Right hindlimb (tissue), 1 donor: ENCODE results near the gene MOB3A.

Experiments
- DNase-seq: peaks from one replicate; pipeline ENCODE4 v3.0.0-alpha.2; 2018

Gene MOB3A

GRCh38 chr19:2122982-2123381, 26.9 kb upstream of the MOB3A start:
- DNase-seq: no peak

- DNase-seq: no peak
These were observed 26.1 kb upstream of the MOB3A start for GRCh38 chr19:2122251-2122650.

- no peak for DNase-seq
These were observed 25.4 kb upstream of the MOB3A start for GRCh38 chr19:2121416-2122051.

DNA sequence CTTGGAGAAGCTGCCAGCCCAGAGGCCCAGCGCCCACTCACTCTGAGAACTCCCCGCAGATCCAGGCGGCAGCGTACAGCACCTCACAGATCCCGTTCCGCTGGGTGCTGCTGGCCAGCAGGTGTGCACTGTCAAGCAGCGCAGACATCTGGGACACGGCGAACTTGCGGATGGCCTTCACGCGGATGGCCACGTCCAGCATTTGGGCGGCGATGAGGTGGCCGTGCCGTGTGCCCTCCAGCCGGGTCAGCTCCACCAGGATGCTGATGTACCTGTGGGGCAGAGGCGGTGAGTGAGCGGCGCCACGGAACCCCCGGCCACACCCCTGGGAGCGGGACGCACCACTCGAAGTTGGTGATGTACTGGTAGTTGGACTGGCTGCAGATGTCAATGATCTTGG, 24.7 kb upstream of the MOB3A start:
- no peak for DNase-seq

GRCh38 chr19:2119921-2120785, 24.0 kb upstream of the MOB3A start:
- DNase-seq: no peak

- DNase-seq: no peak
These were observed 22.3 kb upstream of the MOB3A start for GRCh38 chr19:2118438-2118837.

DNA sequence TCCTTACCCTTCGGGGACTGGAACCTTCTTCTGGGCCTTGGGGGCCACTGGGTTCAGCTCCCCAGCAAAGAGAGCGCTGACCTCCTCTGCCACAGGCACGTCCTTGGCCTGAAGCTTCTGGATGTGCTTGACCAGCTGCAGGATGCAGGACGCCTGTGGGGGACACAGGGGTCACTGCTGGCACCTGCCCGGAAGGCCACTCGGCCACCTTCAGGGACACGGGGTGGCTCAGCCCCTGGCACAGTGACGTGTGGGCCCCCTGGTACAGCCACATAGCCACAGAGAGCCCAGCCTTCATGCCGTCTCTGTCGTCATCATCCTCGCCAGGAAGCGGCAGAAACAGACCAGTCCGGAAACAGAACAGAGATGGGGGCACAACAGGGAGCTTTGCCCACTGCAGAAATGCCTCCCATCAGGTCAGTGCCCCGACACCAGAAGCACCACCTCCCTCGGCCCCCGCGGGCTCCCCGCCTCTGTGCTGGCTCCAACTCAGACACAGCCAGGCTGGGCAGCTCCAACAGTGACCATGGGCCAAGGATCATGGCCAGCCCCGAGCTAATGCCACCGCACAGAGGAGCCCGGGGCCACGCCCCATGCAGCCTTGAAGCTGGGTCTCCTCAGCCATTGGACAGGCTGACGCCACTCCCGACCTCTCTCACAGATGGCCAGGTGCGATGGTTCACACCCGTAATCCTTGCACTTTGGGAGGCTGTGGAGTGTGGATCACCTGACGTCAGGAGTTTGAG, 21.3 kb upstream of the MOB3A start:
- no peak for DNase-seq

GRCh38 chr19:2116507-2116906, 20.4 kb upstream of the MOB3A start:
- no peak for DNase-seq

DNA sequence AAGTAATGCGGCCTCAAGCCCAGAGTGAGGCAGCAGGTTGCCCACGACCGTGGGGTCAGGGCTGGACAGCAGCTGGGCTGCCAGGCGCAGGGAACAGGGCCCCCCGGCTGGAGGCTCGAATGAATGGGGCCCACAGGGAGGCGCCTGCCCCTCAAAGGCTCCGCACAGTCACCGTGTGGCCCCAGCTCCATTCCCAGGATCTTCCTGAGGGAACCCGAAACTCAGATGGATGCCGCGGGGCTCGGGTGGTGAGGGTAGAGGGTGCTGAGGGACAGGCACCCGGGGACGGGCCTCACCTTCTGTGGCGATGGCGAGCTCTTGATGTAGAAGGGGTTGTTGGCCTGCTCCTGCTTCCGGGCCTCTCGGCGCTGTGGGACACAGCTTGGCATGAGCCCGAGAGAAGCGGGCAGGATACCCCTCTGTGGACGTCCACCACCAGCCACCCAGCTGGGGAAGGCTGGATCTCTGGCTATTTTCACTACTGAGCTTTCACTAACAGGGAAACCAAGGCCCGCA, 19.8 kb upstream of the MOB3A start:
- DNase-seq: no peak

DNA sequence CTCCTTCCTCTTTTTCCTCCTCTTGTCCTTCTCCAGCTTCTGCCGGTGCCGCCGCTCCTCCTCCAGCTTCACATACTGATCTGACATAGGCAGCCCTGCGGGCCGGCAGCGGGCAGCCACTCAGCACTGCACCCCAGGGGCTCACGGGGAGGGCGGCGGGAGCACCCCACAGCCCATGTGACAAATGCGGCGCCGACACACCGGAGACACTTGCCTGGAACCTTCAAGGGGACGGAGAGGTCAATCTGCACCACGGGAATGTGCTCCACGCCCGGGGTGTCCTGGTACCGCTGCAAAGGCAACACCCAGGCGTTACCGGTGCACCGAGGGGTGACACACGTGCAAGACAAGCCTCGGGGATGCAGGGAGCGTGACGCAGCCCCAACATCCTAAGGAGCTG, 19.2 kb upstream of the MOB3A start:
- DNase-seq: no peak

GRCh38 chr19:2114821-2115220, 18.7 kb upstream of the MOB3A start:
- no peak for DNase-seq

DNA sequence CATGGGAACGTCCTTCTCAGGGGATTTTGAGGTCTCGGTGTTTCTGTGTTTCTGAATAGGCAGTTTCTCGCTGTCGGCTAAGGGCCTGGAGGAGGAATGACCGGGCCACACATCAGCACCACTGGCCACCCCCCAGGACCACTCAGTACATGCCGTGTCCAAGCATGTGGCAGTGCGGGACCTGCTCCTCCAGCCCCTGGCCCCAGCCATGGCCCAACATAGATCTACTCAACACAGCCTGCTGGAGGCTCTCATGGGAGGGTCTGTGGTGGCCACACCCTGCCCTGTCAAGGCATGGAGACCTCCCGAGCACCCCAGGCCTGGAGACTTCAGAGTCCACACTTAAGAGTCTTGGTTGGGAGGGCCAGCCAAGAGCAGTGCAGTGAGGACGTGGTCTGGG, 18.1 kb upstream of the MOB3A start:
- DNase-seq: no peak

- no peak for DNase-seq
These were observed 17.5 kb upstream of the MOB3A start for GRCh38 chr19:2113439-2114211.

DNA sequence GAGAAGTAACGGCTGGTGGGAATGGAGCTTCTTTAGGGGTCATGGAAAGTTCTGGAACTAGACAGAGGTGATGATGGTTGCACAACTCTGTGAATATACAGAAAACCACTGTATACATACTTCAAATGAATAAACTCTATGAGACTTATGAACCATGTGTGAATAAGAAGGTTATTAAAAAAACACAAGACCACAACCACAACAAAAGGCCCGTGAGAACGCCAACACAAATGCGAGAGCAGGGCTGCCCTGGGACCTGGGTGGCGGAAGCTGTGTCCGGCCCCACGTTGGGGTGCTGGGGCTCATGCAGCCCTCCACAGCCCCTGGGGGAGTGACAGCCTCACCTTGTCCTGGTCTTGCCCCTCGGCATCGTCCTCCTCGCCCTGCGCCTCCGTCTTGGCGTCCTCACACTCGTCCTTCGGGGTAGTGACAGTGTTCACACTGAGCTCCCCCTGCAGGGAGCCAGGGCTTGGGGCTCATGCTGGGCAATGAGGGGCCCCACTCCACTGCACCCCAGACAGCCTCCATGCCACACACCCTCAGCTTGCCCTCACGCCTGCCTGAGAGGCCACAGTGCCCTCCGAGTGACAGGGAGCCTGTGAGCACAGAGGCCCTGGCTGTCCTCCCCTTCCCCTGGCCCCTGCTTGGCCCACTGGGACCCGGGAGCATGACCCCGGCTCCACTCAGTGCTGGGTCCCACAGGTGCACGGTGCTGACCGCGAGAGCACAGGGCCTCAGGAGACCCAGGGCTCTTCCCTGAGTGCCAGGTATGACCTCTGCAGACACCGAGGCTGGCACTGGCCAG, 16.6 kb upstream of the MOB3A start:
- DNase-seq: no peak

DNA sequence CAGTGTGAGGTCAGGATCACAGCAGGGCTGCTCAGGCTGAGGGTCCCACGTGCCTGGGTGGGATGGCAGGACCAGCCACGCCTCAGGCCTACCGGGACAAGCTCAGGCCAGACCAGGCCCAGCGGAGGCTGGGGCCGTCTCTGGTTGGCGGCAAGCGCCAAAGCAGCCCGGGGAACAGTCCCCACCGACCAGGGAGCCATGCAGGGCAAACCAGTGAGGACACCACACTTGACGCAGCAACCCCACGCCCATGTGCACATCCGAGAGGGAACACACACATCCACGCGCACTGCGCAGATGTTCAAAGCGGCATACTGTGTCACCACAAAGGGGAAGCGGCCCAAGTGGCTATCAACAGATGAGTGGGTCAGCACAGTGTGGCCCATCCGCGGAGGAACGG, 15.8 kb upstream of the MOB3A start:
- DNase-seq: no peak

DNA sequence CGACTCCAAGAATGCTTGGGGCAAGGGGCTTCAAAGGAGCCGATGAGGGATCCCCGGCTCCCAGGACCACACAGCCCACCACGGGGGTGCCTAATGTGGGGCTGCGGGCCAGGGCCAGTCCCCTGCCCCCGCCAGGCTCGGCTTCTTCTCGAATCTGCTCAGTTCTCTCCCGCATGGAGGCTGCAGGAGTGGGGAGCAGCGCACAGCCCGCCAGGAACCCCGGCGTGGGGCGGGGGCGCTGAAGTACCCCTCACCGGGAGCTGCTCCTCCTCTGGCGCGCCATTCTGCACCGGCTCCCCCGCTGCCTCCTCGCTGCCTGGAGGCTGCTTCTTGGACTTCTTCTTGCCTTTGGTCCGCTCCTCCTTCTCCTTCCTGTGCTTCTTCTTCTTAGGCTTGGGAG, 15.3 kb upstream of the MOB3A start:
- no peak for DNase-seq

- no peak for DNase-seq
These were observed 14.7 kb upstream of the MOB3A start for GRCh38 chr19:2110822-2111221.

GRCh38 chr19:2109046-2109864, 13.1 kb upstream of the MOB3A start:
- no peak for DNase-seq

DNA sequence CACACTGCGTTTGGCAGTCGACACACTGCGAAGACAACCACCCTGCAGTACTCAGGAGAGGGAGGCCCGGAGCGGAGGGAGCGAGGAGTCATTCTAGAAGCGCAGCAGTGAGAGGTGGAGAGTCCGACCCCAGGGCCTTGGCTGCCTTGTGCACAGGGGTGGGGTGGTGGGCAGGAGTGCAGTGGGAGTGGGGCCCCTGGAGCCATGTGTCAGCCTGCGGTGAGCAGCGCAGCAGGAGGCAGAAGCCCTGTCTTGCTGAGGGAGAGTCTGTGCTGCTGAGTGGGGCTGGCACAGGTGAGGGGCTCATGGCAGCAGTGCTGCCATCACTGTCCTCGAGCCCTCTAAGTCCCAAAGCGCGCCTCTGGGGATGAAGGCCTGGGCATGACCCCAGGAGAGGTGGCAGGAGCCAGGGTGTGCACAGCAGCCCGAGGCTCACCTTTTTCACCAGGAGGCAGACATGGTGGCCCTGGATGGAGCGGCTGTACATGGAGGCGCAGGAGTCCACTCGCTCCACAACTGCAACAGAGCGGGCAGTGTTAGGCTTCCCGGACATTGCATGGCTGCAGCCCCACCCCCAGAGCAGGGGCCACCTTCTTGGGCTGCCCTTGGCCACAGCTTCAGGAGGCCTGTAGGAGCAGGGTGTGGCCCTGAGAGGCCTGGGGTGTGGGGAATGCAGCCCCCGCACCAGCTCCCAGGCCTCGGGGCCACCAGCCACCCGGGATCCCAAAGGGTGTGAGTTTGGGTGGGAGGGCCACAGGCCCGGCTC, 12.3 kb upstream of the MOB3A start:
- no peak for DNase-seq

DNA sequence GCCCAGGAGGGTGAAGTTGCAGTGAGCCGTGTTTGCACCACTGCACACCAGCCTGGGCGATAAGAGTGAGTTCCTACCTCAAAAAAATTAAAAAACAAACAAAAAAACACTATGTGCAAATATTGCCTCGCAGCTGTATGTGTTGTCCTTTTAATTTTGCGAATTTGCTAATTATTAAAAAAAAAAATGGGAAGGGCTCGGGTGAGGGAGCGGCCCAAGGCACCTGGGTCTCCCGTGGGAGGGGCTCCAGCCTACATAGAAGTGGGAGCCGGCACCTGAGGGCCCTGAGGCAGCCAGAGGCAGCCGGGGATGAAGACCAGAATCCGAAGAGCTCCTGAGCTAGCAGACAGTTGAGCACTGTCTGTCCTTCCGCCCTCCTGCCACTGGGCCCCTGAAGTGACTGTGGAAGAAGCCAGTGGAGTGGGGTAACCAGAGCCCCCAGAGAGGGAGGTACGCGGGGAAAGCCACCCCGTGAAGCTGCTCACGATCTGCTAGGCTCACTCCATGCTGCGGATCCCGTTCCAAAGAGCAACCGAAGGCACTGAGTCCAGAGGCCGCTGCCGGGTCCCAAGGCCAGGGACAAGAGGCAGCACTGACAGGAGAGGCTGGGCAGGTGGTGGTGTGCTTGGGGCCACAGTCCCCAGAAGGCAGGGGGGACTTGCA, 7.0 kb upstream of the MOB3A start:
- no peak for DNase-seq
